ENCODE data around the gene BICC1. TPM values are rescaled to one million over a fixed set of nuclear protein-coding genes. Genes with fewer than 3 reads are reported as not detected.

BICC1 gene
- total and polyA plus RNA-seq, 2 of the 4 experiments (the other 2 are of a cell fraction) = 5.7 to 42.5 TPM

DNA sequence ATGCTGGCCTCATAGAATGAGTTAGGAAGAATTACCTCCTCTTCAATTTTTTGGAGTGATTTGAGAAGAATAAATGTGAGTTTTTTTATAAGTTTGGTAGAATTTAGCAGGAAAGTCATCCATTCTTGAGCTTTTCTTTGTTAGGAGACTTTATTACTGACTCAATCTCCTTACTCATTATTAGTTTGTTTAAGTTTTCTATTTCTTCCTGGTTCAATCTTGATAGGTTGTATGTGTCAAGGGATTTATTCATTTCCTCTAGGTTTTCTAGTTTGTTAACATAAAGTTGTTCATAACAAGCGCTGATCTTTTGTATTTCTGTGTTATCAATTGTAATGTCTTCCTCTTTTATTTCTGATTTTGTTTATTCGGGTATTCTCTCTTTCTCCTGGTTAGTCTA, 47.4 kb downstream of the BICC1 start:
- H3K9ac ChIP-seq (ENCODE audit: low read depth, low read length) = no peak overlapping the region
- H3K27me3 ChIP-seq (ENCODE audit: control insufficient read depth, insufficient read depth, low read length) = no peaks in the 10 kb centered on the region
- TF ChIP-seq CEBPB (IDR thresholded peaks at IDR 0.05; ENCODE audit: low read depth, low read length) (no peak), RCOR1 (IDR thresholded peaks at IDR 0.05; ENCODE audit: insufficient replicate concordance, low read length) (no peak), CHD1 (IDR thresholded peaks at IDR 0.05; ENCODE audit: low read depth, low read length) (no peak), RAD21 (IDR thresholded peaks at IDR 0.05; ENCODE audit: low read length) (no peak), MAZ (IDR thresholded peaks at IDR 0.05; ENCODE audit: borderline replicate concordance, low read depth, low read length) (no peak), MAFK (IDR thresholded peaks at IDR 0.05; ENCODE audit: low read depth, low read length) (no peak), RFX5 (IDR thresholded peaks at IDR 0.05; ENCODE audit: low read depth, low read length) (no peak), POLR2A (IDR thresholded peaks at IDR 0.05; ENCODE audit: low read depth, low read length) (no peak), MXI1 (IDR thresholded peaks at IDR 0.05; ENCODE audit: borderline replicate concordance, low read depth, low read length) (no peak), NFE2L2 (IDR thresholded peaks at IDR 0.05; ENCODE audit: low read depth, low read length) (no peak), FOS (IDR thresholded peaks at IDR 0.05; ENCODE audit: low read depth, low read length) (no peak), SMC3 (IDR thresholded peaks at IDR 0.05; ENCODE audit: low read depth, low read length) (no peak), BHLHE40 (IDR thresholded peaks at IDR 0.05; ENCODE audit: low read depth, low read length) (no peak)
- TF ChIP-seq, protein P1, sequence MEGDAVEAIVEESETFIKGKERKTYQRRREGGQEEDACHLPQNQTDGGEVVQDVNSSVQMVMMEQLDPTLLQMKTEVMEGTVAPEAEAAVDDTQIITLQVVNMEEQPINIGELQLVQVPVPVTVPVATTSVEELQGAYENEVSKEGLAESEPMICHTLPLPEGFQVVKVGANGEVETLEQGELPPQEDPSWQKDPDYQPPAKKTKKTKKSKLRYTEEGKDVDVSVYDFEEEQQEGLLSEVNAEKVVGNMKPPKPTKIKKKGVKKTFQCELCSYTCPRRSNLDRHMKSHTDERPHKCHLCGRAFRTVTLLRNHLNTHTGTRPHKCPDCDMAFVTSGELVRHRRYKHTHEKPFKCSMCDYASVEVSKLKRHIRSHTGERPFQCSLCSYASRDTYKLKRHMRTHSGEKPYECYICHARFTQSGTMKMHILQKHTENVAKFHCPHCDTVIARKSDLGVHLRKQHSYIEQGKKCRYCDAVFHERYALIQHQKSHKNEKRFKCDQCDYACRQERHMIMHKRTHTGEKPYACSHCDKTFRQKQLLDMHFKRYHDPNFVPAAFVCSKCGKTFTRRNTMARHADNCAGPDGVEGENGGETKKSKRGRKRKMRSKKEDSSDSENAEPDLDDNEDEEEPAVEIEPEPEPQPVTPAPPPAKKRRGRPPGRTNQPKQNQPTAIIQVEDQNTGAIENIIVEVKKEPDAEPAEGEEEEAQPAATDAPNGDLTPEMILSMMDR (conservative IDR thresholded peaks at IDR 0.05; ENCODE audit: low read depth, low read length) = no peak
- TF ChIP-seq, protein P2, sequence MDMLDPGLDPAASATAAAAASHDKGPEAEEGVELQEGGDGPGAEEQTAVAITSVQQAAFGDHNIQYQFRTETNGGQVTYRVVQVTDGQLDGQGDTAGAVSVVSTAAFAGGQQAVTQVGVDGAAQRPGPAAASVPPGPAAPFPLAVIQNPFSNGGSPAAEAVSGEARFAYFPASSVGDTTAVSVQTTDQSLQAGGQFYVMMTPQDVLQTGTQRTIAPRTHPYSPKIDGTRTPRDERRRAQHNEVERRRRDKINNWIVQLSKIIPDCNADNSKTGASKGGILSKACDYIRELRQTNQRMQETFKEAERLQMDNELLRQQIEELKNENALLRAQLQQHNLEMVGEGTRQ (IDR thresholded peaks at IDR 0.05; ENCODE audit: low read depth, low read length) = no peak
- TF ChIP-seq, protein P3, sequence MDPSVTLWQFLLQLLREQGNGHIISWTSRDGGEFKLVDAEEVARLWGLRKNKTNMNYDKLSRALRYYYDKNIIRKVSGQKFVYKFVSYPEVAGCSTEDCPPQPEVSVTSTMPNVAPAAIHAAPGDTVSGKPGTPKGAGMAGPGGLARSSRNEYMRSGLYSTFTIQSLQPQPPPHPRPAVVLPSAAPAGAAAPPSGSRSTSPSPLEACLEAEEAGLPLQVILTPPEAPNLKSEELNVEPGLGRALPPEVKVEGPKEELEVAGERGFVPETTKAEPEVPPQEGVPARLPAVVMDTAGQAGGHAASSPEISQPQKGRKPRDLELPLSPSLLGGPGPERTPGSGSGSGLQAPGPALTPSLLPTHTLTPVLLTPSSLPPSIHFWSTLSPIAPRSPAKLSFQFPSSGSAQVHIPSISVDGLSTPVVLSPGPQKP (IDR thresholded peaks at IDR 0.05; ENCODE audit: borderline replicate concordance, low read depth, low read length) = no peak
- no peak overlapping the region for H2BK20ac ChIP-seq (ENCODE audit: low read depth, low read length)
- no peak overlapping the region for H2AFZ ChIP-seq (replicated peaks; ENCODE audit: low read length, poor library complexity)
- DNase-seq (no peak), ATAC-seq (ENCODE audit: low read depth) (no peak)
- H3K4me2 ChIP-seq (ENCODE audit: low read depth, low read length) = no peak overlapping the region
- H3K23ac ChIP-seq (ENCODE audit: low read depth, low read length) = no peak overlapping the region
- intact Hi-C loops (cut with micrococcal nuclease) = no loop called here
- ChIA-PET POLR2A (ENCODE audit: unreplicated experiment) (no interaction called here), CTCF (no interaction called here)
- H3K4me1 ChIP-seq (ENCODE audit: control insufficient read depth, insufficient read depth, low read length) = no peaks in the 10 kb centered on the region
- H2BK15ac ChIP-seq (ENCODE audit: low read depth, low read length) = no peak overlapping the region
- H4K20me1 ChIP-seq (ENCODE audit: insufficient read depth, low read length) = peaks cover 23% of the 10 kb centered on the region
- no peak overlapping the region for H2BK120ac ChIP-seq (ENCODE audit: low read depth, low read length)
- H4K91ac ChIP-seq (ENCODE audit: insufficient read depth, low read depth, low read length) = no peak overlapping the region
- H3K14ac ChIP-seq (replicated peaks; ENCODE audit: low read depth, low read length) = no peak overlapping the region
- H3K4ac ChIP-seq (ENCODE audit: low read depth, low read length) = no peak overlapping the region
- no peak overlapping the region for H3K27ac ChIP-seq (ENCODE audit: insufficient read depth, low read length)
- no peaks in the 10 kb centered on the region for H3K9me1 ChIP-seq (ENCODE audit: insufficient read depth, low read length)
- no peak overlapping the region for H2AK9ac ChIP-seq (replicated peaks; ENCODE audit: low read depth, low read length, poor library complexity)
- peaks cover 27 to 38% of the 10 kb centered on the region in 2 experiments for H3K79me1 ChIP-seq (ENCODE audit: low read depth in 1 of 2, low read length in 2 of 2)
- no peak overlapping the region for H2BK5ac ChIP-seq (ENCODE audit: low read depth, low read length, poor library complexity, severe bottlenecking)
- no peak overlapping the region for H4K8ac ChIP-seq (ENCODE audit: low read depth in 2 of 2, low read length in 2 of 2)
- no peak overlapping the region for H3K18ac ChIP-seq (ENCODE audit: low read depth, low read length)
- no peak overlapping the region for H3K56ac ChIP-seq (ENCODE audit: extremely low read depth, insufficient read depth, low read length)
- H3K4me3 ChIP-seq (ENCODE audit: insufficient read depth, low read depth, low read length) = no peak overlapping the region
- in situ Hi-C loops (cut with MboI; ENCODE audit: low sequenced_read_pairs) = no loop called here
- WGBS, 2 experiments (ENCODE audit: extremely low coverage in 2 of 2, insufficient read length in 1 of 2) = no CpG with 5 or more reads among the region's 2 CpGs
- peaks cover 5% of the 10 kb centered on the region for H3K9me3 ChIP-seq (ENCODE audit: control insufficient read depth, insufficient read depth, low read length)
- BruUV-seq (replicated peaks) = no TSS peak
- dilution Hi-C loops (cut with HindIII; ENCODE audit: low sequenced_read_pairs, unreplicated experiment) = no loop called here
- H2AK5ac ChIP-seq (ENCODE audit: low read depth, low read length) = no peak overlapping the region
- no peaks in the 10 kb centered on the region for H3K36me3 ChIP-seq (ENCODE audit: control insufficient read depth, insufficient read depth, low read length)
- no peak overlapping the region for H4K5ac ChIP-seq (ENCODE audit: low read depth, low read length)

Data from IMR-90 (cell line).